ENCODE measurements around the gene WDR86. TPM values are rescaled to one million over a fixed set of nuclear protein-coding genes. Genes with fewer than 3 reads are reported as not detected.
A peak's percentile ranks its signal among the peaks of the same experiment; 100 is the strongest.

The WDR86 gene
- total and polyA plus RNA-seq, 8 donors, result 0.85 to 24.1 (median 19.5) TPM

DNA sequence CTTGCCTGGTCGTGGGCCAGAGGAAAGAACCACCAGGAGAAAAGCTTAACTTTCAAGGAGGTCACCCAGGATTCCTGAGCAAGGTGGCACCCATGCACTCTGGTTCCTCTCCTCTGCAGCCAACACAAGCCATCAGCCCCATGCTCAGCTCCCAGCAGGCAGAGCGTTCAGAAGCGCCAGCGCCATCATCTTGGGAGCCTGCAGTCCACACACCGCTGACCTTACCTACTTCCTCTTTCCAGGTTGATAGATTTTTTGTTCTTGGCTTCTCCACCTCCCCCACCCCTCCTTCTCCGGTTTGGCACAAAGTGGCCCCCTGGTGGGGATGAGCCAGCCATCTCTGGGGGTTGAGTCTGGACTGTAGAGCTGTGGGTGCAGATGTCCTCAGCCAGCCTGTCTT lies 1.7 kb upstream of the WDR86 start:
- intact Hi-C loops (cut with DNase I), result no loop called here
- no peaks in the 10 kb centered on the region for H3K9me3 ChIP-seq
- no peak overlapping the region for H3K4me3 ChIP-seq
- H3K36me3 ChIP-seq, result no peaks in the 10 kb centered on the region
- H3K27me3 ChIP-seq, result peaks cover 33 to 68% of the 10 kb centered on the region in 2 donors
- DNase-seq, result no peak
- TF ChIP-seq, protein P1, sequence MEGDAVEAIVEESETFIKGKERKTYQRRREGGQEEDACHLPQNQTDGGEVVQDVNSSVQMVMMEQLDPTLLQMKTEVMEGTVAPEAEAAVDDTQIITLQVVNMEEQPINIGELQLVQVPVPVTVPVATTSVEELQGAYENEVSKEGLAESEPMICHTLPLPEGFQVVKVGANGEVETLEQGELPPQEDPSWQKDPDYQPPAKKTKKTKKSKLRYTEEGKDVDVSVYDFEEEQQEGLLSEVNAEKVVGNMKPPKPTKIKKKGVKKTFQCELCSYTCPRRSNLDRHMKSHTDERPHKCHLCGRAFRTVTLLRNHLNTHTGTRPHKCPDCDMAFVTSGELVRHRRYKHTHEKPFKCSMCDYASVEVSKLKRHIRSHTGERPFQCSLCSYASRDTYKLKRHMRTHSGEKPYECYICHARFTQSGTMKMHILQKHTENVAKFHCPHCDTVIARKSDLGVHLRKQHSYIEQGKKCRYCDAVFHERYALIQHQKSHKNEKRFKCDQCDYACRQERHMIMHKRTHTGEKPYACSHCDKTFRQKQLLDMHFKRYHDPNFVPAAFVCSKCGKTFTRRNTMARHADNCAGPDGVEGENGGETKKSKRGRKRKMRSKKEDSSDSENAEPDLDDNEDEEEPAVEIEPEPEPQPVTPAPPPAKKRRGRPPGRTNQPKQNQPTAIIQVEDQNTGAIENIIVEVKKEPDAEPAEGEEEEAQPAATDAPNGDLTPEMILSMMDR (IDR thresholded peaks at IDR 0.05), result no peak
- peaks cover 13 to 35% of the 10 kb centered on the region in 2 donors for H3K4me1 ChIP-seq
- no peak overlapping the region for H3K27ac ChIP-seq
- ATAC-seq, result no peak

DNA sequence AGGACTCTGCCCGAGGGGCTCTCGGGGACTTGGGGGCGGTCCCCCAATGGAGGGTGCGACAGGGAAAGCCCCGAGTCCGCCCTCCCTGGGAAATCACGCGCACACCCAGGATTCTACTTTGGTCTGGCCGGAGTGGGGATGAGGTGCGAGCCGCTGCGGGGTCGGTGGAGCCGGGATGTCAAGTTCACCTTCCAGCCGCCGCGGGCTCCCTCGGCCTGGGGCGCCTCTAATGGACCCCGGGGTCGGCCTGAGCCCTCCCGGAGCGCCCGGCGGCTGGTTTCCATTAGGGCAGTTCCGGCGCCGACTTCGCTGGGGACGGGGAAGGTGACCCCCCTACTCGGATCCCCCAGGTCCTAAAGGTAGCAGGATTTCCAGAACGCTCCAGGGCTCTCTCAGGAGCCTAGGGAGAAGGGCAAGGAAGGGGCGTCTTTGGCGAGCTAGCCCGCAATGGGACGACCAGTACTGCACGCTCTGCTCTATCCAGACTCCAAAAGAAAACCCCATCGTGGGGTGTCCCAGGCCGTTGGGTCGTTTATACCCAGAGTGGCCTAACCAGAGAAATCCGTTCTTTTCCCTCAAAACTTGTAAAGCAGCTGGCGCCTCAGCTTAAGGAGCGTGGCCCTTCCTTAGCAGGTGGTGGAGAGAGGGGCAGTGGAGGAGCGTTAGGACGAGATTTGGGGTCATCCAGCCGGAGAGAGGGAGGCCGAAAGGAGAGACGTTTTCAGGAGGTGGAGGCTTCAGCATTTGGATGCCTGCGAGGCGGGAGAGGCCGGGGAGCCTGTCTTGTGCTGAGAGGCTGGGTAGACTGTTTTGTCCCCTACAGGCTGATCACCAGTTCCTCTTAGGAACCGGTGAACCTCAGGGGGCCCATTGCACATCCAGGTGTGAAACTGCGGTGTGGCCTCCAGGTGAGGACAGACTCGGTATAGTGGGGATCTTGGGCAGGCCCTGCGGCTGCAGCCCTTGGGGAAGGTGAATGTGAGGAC lies 860 bp upstream of the WDR86 start:
- Histone ChIP-seq H3K36me3 (no peaks in the 10 kb centered on the region), H3K4me3 (peak overlapping the region; percentile 9 to 34), H3K27me3 (peaks cover 33 to 73% of the 10 kb centered on the region in 2 donors), H3K4me1 (peaks cover 13 to 26% of the 10 kb centered on the region in 2 donors), H3K27ac (no peak overlapping the region), H3K9me3 (no peaks in the 10 kb centered on the region)
- intact Hi-C loops (cut with DNase I), result no loop called here
- ATAC-seq, result peak; percentile 15
- TF ChIP-seq, protein P1 (IDR thresholded peaks at IDR 0.05), result no peak
- peak in 2 of 4 donors; percentile 61 to 79 for DNase-seq

DNA sequence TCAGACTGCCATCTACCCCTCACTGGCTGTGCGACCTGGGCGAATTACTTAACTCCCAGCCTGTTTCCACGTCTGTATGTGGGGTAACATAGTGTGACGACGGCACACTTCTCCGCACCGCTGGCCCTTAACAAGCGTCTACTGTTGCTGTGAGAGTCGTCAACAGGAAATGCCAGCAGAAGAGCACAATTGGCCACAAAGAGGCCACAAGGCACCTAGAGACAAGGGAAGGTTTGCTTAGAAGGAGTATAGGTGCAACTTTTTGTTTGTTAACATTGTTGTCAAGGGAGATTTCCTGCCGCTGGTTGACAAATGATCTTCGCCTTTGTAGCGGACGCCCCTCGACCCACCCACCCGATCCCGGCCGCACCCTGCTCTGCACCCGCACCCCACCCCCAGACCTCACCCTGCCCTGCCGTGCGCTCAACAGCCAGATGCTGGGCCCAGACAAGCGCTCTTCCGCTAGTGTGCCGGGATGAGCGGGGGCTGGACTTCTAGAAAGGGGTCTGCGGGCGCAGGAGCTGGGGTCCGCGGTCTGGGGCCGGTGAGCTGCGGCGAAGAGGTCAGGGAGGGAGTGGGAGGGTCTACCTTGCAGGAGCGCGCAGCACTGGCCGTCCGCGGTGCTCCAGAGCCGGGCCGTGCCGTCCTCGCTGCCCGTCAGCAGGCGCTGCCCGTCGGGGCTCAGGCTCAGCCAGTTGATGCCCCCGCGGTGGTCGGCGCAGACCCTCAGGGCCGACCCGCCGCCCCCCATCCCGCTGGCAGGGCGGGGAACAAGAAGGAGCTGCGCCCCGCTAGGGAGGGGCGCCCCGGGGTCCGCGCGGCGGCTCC lies 785 bp downstream of the WDR86 start:
- Histone ChIP-seq H3K4me1 (peaks cover 13 to 30% of the 10 kb centered on the region in 2 donors), H3K27ac (peak overlapping the region in 1 of 2 donors; percentile 55), H3K4me3 (peak overlapping the region in 1 of 2 donors; percentile 34), H3K36me3 (no peaks in the 10 kb centered on the region), H3K9me3 (no peaks in the 10 kb centered on the region), H3K27me3 (peaks cover 33 to 83% of the 10 kb centered on the region in 2 donors)
- TF ChIP-seq, protein P1 (IDR thresholded peaks at IDR 0.05), result no peak
- intact Hi-C loops (cut with DNase I), result no loop called here
- ATAC-seq (peak; percentile 24), DNase-seq (peak in 2 of 4 donors; percentile 57 to 76)

DNA sequence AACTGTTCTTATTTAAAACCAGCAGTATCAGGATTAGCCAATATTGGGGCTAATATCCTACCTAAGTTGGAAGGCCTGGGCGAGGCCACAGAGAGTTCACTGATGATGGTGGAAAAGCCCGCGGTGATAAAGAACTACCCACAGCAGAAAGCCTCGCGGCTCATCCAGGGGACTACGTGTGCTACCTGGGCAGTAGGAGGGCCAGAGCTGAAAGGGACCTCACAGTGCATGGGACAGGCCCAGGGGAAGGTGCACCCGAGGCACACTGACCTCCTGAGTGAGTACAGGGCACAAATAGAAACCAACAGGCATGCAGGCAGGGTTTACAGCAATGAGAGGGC lies 1.4 kb downstream of the WDR86 start:
- TF ChIP-seq, protein P1 (IDR thresholded peaks at IDR 0.05), result no peak
- Histone ChIP-seq H3K4me3 (no peak overlapping the region), H3K9me3 (no peaks in the 10 kb centered on the region), H3K4me1 (peaks cover 13 to 30% of the 10 kb centered on the region in 2 donors), H3K36me3 (no peaks in the 10 kb centered on the region), H3K27ac (peak overlapping the region in 1 of 2 donors; percentile 2), H3K27me3 (peaks cover 33 to 78% of the 10 kb centered on the region in 2 donors)
- intact Hi-C loops (cut with DNase I), result no loop called here
- no peak for ATAC-seq
- no peak for DNase-seq
